ENCODE results near the gene GIPC1.

DNA sequence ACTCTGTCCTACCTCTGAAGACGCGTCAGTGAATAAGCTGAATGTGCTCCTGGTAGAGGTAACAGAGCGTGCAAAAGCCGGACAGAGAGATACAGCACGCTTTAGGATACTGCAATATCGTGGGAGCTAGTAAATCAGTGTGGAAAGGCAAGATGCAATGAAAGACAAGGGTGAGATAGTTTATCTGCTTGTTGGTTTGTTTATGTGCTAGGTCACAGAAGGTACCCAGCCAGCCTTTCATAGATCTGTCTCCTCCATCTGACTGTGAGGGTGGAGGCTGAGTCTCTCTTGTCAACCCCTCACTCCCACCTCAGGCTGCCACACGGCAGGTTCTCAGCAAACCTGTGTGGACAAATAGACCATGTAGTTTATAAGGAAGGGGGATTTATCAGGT lies 904 bp upstream of the GIPC1 start:
- TF ChIP-seq, protein P1, sequence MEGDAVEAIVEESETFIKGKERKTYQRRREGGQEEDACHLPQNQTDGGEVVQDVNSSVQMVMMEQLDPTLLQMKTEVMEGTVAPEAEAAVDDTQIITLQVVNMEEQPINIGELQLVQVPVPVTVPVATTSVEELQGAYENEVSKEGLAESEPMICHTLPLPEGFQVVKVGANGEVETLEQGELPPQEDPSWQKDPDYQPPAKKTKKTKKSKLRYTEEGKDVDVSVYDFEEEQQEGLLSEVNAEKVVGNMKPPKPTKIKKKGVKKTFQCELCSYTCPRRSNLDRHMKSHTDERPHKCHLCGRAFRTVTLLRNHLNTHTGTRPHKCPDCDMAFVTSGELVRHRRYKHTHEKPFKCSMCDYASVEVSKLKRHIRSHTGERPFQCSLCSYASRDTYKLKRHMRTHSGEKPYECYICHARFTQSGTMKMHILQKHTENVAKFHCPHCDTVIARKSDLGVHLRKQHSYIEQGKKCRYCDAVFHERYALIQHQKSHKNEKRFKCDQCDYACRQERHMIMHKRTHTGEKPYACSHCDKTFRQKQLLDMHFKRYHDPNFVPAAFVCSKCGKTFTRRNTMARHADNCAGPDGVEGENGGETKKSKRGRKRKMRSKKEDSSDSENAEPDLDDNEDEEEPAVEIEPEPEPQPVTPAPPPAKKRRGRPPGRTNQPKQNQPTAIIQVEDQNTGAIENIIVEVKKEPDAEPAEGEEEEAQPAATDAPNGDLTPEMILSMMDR (conservative IDR thresholded peaks at IDR 0.05), result no peak
- TF ChIP-seq EZH2 (IDR thresholded peaks at IDR 0.05; ENCODE audit: low read depth), result no peak

All from PC-9 (cell line).